Erythroblast (primary cell): ENCODE data around the gene LDB3.

Experiments
- GATA1 ChIP-seq: IDR thresholded peaks from 2 replicates; pipeline ENCODE4 v1.6.1; 2011; ENCODE audit warnings: low read depth, mild to moderate bottlenecking, control low read depth, low read length, moderate library complexity
- POLR2A ChIP-seq: IDR thresholded peaks from 2 replicates; pipeline ENCODE4 v1.6.1; 2011; ENCODE audit warnings: mild to moderate bottlenecking, low read length

GRCh38 chr10:86718556-86718955, 50.2 kb downstream of the LDB3 start:
- TF ChIP-seq POLR2A: no peak
- TF ChIP-seq GATA1: no peak
